Dedifferentiated amniotic fluid mesenchymal stem cell (primary cell): Measurements from ENCODE around the gene CDH23.

Experiments used
- DNase-seq: peaks from one replicate; pipeline ENCODE4 v3.0.0-alpha.2; 2016; ENCODE audit errors: extremely low spot score

CDH23 gene

GRCh38 chr10:71369602-71370001, 27.1 kb upstream of the CDH23 start:
- DNase-seq, result no peak

GRCh38 chr10:71370031-71370430, 26.7 kb upstream of the CDH23 start:
- no peak for DNase-seq

GRCh38 chr10:71371750-71372166, 25.0 kb upstream of the CDH23 start:
- DNase-seq, result no peak

GRCh38 chr10:71372882-71373495, 23.7 kb upstream of the CDH23 start:
- no peak for DNase-seq

- no peak for DNase-seq
Observed at GRCh38 chr10:71374481-71375233, 22.1 kb upstream of the CDH23 start.

GRCh38 chr10:71375952-71376351, 20.8 kb upstream of the CDH23 start:
- DNase-seq, result no peak

- DNase-seq, result no peak
Observed at GRCh38 chr10:71378336-71379117, 18.2 kb upstream of the CDH23 start.

- DNase-seq, result no peak
Observed at GRCh38 chr10:71379118-71379766, 17.5 kb upstream of the CDH23 start.

- DNase-seq, result no peak
Observed at GRCh38 chr10:71380841-71381240, 15.9 kb upstream of the CDH23 start.

- no peak for DNase-seq
Observed at GRCh38 chr10:71381611-71382010, 15.1 kb upstream of the CDH23 start.

GRCh38 chr10:71382028-71382427, 14.7 kb upstream of the CDH23 start:
- no peak for DNase-seq

GRCh38 chr10:71382757-71383156, 14.0 kb upstream of the CDH23 start:
- no peak for DNase-seq

GRCh38 chr10:71383972-71384687, 12.6 kb upstream of the CDH23 start:
- no peak for DNase-seq

- no peak for DNase-seq
Observed at GRCh38 chr10:71388171-71388570, 8.5 kb upstream of the CDH23 start.

GRCh38 chr10:71388583-71389310, 8.0 kb upstream of the CDH23 start:
- DNase-seq, result no peak

- no peak for DNase-seq
Observed at GRCh38 chr10:71389768-71390460, 6.8 kb upstream of the CDH23 start.

- no peak for DNase-seq
Observed at GRCh38 chr10:71390461-71390835, 6.3 kb upstream of the CDH23 start.

- no peak for DNase-seq
Observed at GRCh38 chr10:71390921-71391690, 5.6 kb upstream of the CDH23 start.

- DNase-seq, result no peak
Observed at GRCh38 chr10:71391701-71392100, 5.0 kb upstream of the CDH23 start.

GRCh38 chr10:71392292-71392691, 4.4 kb upstream of the CDH23 start:
- DNase-seq, result no peak
